ENCODE measurements around the gene ACOT12.
"Not testable (repeated sequence)": the region's sequence is repeated elsewhere in the genome, so short reads cannot be mapped to it uniquely, and the experiment has no call there.

The ACOT12 gene

GRCh38 chr5:81393783-81394718 is at the start of gene ACOT12:
Gene ACOT12, minus strand, starts transcription at chr5:81394134. Its CDS starts 20 bp downstream, at chr5:81394114.
- DNase-seq = peak in 6 of 51 donors; percentile 5 to 18 (median 7)

- DNase-seq = no peak
Measured at GRCh38 chr5:81435023-81435422, 41.1 kb upstream of the ACOT12 start.

- DNase-seq = no peak
Measured at GRCh38 chr5:81429985-81430384, 36.1 kb upstream of the ACOT12 start.

- DNase-seq = no peak
Measured at GRCh38 chr5:81429363-81429762, 35.4 kb upstream of the ACOT12 start.

- DNase-seq = no peak
Measured at GRCh38 chr5:81428861-81429260, 34.9 kb upstream of the ACOT12 start.

- DNase-seq = no peak
Measured at GRCh38 chr5:81428446-81428845, 34.5 kb upstream of the ACOT12 start.

- DNase-seq = no peak
Measured at GRCh38 chr5:81427566-81427965, 33.6 kb upstream of the ACOT12 start.

- DNase-seq = peak in 3 of 51 donors; percentile 5 to 28 (median 8)
Measured at GRCh38 chr5:81426359-81427030, 32.6 kb upstream of the ACOT12 start.

GRCh38 chr5:81425569-81425968 is 31.6 kb upstream of the ACOT12 start:
- peak in 2 of 51 donors; percentile 9 to 74 for DNase-seq

GRCh38 chr5:81424728-81425127 is 30.8 kb upstream of the ACOT12 start:
- DNase-seq = no peak

GRCh38 chr5:81422671-81423070 is 28.7 kb upstream of the ACOT12 start:
- no peak for DNase-seq

- DNase-seq = peak in 3 of 51 donors; percentile 10 to 26 (median 21)
Measured at GRCh38 chr5:81420039-81420667, 26.2 kb upstream of the ACOT12 start.

GRCh38 chr5:81418606-81419005 is 24.7 kb upstream of the ACOT12 start:
- no peak for DNase-seq

GRCh38 chr5:81417052-81417451 is 23.1 kb upstream of the ACOT12 start:
- DNase-seq = no peak

GRCh38 chr5:81409896-81410295 is 16.0 kb upstream of the ACOT12 start:
- no peak for DNase-seq

GRCh38 chr5:81409361-81409760 is 15.4 kb upstream of the ACOT12 start:
- no peak for DNase-seq

GRCh38 chr5:81408496-81408895 is 14.6 kb upstream of the ACOT12 start:
- DNase-seq = no peak

- not testable (repeated sequence) for DNase-seq
Measured at GRCh38 chr5:81407811-81408210, 13.9 kb upstream of the ACOT12 start.

- DNase-seq = no peak
Measured at GRCh38 chr5:81405126-81405891, 11.4 kb upstream of the ACOT12 start.

GRCh38 chr5:81402192-81402930 is 8.4 kb upstream of the ACOT12 start:
- DNase-seq = no peak

GRCh38 chr5:81401266-81401665 is 7.3 kb upstream of the ACOT12 start:
- DNase-seq = no peak
